Fibroblast of gingiva (primary cell): Measurements from ENCODE around the gene TSPAN15.

ENCODE experiments used
- DNase-seq: peaks from one replicate; pipeline ENCODE4 v3.0.0-alpha.2; 2011; ENCODE audit warnings: low read depth

Gene TSPAN15

DNA sequence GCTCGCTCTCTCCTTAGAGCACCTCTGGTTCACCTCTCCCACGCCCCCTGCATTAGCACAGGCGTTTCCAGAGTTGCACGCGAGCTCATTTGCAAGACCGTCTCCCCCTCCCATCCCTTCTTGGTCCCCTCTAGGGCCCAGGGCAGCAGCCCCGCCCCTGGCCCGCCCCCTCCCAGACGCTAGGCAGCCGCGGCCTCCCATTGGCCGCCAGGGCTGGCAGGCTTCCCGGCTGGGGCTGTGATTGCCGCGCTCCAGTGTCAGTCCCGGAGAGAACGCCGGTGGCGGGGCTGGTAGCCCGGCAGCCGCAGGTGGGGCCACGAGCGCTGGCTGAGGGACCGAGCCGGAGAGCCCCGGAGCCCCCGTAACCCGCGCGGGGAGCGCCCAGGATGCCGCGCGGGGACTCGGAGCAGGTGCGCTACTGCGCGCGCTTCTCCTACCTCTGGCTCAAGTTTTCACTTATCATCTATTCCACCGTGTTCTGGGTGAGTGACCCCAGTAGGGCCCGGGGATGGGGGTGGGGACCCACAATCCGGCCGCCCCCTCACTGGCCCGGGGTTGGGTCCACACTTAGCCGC, at the start of gene TSPAN15:
TSPAN15 (plus strand) TSS at position 257 of the 575 bp plus-strand sequence; CDS start at position 387, 130 bp downstream.
- DNase-seq: peak; percentile 50

DNA sequence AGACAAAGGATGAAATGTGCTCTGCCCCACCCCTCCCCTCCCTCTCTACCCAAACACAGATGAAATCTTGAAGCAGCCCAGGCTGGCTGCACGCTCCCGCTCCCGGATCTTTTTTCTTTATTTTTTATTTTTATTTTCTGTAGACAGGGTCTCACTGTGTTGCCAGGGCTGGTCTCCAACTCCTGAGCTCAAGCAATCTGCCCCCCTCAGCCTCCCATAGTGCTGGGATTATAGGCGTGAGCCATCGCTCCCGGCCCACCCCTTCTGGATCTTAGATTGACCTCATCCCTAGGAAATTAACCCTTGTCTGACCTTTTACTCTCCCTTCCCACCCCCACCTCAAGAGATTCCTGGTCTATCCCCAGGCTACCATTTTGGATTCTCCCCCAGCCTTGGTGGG, 48.9 kb upstream of the TSPAN15 start:
- no peak for DNase-seq

DNA sequence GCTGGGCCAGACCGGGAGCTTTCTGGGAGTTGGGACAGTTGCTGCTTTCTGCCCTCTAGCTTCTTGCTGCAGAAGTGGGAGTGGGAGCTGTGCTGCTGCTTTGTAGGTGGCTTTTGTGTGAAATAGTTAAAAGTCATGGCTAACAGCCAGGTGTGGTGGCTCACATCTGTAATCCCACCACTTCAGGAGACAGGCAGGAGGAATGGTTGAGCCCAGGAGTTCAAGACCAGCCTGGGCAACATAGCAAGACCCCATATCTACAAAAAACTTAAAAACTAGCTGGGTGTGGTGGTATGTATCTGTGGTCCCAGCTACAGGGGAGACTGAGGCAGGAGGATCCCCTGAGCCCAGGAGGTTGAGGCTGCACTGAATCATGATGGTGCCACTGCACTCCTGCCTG, 48.2 kb upstream of the TSPAN15 start:
- no peak for DNase-seq

DNA sequence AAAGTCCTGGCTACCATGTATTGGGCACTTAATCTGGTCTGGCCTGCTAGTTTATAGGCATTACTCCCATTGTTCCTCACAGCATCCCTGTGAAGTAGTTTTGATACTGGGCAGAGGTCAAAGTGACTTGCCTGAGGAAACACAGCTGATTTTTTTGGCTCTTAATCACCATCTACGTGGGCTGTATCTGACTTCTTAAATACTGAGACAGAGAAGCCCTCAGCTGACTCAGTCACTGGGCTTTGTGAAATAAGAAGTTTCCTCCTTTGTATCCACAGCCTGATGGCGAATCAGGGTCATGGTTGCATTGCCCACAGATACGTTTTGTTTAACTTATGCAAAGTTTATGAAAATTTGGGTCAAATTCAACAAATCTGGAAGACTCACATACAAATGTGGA, 47.7 kb upstream of the TSPAN15 start:
- peak; percentile 48 for DNase-seq

DNA sequence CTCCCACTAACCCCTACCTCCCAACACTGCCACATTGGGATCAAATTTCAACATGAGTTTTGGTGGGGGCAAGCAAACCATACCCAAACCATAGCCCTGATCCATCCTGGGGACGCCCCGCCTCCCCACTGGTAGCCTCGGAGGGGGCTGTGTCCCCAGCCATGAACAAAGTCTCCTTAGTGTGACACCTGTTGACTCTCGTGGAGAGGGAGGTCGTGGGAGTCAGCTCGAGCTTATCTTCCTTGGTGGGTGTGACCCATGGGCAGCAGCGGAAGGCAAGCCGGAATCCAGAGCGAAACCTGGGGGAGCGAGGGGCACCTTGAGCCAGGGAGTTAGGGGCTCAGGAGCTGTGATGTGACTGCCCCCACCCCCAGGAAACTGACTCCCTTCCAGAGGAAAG, 46.5 kb upstream of the TSPAN15 start:
- DNase-seq: no peak

DNA sequence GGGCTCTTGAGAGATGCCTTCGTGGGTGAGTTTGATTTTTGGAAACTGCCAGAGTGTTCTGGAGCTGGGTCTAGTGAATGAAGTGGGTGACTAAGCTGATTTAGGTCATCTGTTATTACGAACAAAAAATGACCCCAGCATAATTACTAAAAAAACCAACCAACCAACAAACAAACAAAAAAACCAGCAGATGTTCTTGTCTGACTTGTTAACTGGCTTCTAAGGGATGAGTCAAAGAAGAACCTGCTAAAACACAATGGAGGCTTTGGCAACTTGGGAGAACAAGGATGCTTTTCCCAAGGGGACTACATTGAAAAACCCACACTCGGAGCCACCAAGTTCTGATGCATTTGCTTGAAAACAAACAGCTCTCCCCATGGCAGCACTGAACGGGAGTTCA, 46.0 kb upstream of the TSPAN15 start:
- peak; percentile 49 for DNase-seq

DNA sequence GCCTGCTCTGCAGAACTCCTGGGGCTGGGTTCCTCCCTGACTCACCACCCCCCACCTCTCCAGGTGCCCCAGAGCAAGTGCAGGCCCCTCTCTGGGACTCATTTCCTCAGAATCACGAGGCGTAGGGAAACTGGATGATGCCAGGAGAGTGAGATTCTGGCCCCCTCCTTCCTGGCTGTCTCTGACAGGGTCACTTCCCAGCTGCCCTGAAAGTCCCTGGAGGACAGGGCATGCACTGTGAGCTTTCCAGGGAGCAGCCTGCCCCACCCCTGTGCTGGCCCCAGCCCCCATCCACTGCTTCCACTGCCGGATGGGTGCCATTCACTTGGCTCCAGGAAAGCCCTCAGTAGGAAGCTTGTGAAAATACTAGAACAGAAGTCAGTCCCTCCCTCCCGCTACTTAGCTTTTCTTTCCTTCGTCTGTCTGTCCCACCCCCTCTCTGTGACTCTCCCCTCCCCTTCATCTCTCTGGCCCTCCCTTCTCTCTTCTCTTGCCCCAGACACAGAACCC, 44.9 kb upstream of the TSPAN15 start:
- peak; percentile 23 for DNase-seq

DNA sequence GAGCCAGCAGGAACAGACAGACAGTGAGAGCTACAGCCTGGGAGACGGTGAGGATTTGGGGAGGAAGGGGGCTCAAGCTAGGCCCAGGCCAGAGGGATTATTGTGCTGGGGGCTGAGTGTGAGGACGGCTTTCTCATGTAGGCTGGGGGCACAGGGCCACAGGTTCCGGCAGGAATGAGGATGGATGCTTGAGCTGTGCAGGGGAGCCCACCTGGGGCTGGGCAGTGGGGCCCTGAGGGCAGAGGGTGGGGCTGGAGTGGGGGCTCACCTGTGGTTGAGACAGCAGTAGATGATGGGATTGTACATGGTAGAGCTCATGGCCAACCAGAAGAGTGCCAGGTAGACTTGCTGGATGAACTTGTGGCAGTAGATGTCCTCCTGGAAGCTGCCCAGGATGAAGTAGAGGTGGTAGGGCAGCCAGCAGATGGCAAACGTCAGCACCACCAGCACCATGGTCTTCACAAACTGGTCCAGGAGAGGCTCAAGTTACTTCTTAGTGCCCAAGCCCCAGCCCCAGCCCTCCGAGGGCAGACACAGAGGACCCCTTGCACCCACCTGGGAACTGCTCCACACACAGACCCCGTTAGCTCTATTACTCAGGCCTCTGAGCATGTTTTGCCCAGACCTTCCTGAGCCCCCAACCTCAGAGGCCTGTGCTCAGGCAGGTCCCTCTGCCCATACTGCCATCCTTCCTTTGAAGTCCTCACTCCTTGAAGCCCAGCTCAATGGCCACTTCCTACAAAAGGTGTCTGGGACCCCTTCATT, 44.3 kb upstream of the TSPAN15 start:
- DNase-seq: no peak

DNA sequence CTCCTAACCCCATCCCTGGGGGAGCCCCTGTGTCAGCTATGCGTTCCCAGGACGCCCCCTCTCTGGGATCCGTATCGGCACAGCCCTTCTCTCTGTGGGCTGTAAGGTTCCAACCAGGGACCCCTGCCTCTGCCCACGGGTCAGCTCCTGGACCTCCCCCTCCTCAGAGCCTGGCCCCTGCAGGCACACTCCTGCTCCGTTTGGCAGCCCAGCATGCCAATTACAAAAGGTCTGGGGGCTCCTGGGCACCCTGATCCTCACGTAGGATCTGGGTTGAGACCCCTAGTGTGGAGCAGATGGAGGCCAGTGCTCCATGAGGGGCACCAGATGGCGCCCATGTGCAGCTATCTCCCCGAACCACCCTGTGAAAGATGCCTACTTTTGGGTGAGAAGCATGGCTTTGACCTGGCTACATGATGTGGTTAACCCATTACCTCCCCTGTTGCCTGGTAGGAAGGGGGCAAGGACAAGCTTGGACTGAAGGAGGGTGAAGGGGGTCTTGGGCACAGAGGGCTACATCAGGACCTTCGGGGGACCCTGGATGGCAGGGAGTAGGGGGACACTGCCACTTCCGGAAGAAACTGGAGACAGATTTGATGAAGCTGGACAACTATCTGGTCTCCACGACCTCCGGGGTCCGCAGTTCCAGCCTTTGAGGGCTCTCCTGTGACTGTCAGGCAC, 43.5 kb upstream of the TSPAN15 start:
- no peak for DNase-seq

DNA sequence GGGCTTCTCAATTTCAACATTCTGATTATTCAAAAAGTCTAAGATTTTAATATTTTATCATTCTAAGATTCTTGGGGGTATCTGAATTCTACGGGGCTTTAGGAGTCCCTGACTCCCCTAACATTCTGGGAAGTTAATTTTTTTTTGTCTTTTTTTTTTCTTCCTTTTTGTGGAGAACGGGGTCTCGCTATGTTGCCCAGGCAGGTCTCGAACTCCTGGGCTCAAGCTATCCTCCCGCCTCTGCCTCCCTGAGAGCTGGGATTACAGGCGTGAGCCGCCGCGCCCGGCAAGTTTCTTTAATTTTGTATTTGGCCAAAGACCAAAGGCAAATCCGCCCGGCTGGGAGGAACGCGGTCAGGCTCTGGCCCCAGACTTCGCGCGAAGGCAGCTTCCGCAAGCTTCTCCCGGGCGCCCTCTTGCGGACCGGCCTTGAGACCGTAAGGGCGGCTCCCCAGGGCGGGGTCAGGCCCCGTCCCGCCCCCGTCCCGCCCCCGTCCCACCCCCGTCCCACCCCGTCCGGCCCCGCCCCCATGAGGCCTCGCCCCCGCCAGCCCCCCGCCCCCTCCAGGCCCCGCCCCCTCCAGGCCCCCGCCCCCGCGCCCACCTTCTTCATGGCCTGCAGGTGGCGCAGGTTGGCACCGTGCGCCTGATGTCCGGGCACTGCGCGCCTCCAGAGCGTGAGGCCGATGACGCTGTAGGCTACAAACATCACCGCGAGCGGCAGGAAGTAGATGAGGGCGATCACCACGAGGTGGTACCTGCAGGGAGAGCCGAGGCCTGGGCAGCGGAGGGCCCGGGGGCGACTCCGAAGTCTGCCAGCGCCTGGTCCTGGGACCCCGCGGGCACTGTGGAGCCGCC, 42.7 kb upstream of the TSPAN15 start:
- DNase-seq: peak; percentile 94

DNA sequence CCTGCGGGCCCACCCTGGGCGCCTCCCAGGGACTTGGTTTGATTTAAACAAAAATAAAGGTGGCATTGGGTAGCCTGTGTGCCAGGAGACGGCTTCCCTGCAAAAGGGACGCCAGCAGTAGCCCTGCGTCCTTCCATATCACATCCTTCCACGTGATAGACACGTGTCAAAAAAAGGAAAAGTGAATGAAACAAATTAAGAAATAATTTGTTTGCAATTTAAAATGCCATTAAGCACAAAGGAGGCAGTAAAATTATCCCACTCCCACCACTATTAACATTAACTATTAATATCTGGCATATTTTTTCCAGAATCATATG, 42.1 kb upstream of the TSPAN15 start:
- DNase-seq: no peak

DNA sequence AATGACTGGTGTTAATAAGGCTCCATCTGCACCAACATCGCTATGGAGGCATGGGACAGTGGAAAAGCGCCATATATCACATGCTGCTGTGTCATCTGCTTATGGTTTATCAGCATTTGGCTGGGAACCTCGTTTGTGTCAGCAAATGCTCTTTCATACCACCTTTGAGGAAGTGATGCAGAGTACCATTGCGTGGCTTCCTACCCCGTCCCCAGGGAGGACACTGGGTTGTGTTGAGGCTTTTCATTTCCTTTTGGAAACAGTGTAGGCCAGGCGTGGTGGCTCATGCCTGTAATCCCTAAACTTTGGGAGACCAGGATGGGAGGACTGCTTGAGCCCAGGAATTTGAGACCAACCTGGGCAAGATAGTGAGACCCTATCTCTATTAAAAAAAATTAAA, 41.3 kb upstream of the TSPAN15 start:
- DNase-seq: peak; percentile 49

DNA sequence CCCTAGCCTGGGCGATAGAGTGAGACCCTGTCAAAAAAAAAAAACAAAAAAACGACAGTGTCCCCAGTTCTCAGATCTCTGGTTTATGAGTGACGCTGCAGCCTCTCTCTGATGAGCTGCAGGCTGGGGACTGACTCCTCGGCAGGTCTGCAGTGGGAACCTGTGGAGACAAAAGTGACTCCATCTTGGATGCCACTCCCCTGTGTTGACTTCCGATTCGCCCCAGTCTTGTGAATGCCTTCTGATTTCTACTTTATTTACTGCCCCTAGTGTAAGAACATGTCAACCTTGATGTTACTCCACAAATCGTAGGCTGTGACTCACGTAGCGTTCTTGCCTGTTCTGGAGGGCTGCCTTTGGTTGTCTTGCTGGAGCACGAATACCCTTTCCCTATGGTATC, 40.8 kb upstream of the TSPAN15 start:
- DNase-seq: no peak

DNA sequence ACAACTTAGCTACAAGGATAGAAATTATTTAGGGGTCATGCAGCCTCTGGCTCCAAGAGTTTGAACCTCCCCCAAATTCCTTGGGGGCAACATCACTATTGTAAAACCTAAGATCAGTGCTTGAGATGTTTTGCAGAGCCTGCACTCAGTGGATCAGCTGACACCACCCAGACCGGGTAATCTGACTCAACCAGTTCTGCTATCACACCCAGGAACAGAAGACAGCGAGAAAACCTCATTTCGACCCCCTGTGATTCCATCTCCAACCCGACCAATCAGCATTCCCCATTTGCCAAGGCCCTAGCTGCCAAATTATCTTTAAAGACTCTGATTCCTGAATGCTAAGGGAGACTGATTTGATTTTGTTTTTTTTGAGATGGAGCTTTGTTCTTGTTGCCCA, 39.8 kb upstream of the TSPAN15 start:
- no peak for DNase-seq

DNA sequence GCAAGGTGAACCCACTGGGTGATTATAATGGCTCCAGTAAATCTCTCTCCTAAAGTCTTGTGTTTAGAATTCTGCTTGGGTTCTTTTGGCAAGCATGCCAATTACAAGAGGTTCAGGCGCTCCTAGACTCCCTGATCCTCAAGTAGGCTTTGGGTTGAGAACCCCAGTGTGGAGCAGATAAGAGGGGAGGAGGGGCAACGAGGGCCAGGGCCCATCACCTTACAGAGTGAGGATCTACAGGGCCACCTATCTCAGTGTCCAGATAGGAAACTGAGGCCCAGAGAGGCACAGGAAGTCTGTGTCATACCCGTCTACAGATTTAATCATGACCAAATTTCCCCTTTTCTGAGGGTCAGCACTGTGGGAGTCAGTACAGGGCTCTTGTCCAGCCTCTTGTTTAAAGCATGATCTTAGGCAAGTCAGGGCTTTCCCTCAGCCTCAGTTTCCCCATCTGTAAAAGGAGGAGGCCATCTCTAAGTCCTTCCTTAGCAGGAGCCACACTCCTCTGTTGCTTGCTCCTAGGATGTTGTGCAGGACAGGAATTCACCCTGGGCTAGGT, 39.0 kb upstream of the TSPAN15 start:
- DNase-seq: no peak

DNA sequence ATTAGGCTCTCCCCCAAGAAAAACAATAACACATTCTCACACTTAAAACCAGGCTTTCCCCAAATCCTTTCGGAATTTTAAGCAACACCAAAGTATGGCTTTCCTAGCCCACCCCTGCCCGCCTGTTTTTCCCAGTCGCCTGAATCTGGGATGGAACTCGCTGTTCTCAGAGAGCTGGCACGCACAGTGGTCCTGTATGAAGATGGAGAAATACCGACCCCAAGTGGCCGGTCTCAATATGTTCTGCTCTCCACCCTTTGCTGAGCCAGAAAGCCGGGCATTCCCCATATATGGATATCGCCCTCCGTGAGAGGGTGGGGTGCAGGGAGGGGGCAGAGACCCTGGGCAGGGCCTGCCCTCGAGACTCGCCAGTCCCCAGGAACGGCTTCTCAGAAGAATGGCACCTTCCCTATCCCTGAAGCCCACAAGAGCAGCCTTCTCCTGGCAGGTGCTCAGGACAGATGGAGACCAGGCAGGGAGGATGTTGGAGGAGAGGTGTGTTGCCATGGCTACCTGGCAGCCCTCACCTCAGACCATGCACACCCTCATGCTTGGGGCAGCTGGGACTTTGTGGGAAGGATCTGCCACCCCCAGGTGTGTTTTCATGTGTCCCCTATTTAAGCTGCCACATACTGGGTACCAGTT, 37.9 kb upstream of the TSPAN15 start:
- peak; percentile 56 for DNase-seq

DNA sequence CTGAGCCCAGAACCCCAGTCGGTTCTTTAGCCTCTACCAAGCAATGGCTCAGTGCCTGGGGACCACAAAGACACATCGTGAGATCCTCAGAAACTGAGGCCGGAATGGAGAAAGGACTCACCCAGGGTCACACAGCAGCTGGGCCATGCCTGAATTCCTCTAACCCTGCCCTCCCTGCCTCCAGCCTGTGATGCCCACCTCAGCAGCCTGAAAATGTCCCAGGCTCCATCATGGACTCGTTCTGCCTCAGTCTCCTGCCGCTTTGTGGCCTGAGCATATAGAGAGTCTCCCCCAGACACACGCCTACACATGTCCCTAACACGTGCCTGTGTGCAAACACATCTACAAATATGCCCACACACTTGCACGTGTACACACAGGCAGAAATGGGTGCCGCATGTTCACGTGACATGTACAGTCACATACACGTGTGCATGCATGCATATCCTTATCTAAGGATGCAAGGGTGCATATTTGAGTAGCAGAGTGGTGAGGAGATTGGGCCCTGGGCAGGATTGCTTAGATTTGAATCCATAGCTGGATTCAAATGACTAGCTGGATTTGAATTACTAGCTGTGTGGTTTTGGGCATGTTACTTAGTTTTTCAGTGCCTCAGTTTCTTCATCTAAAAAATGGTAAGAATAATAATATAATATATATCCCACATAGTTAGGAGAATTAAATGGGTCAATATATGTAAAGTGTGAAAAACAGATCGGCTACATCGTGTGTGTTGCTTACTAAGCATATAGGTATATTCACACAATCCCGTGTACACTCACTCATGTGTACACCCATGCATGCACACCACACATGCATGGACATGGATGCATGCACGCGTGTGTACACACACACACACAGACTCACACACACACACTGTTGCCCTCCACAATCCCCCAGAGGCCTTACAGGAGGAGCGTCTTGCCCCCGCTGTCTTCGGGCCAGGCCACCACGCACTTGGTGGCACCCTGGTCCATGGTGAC, 36.9 kb upstream of the TSPAN15 start:
- DNase-seq: no peak

DNA sequence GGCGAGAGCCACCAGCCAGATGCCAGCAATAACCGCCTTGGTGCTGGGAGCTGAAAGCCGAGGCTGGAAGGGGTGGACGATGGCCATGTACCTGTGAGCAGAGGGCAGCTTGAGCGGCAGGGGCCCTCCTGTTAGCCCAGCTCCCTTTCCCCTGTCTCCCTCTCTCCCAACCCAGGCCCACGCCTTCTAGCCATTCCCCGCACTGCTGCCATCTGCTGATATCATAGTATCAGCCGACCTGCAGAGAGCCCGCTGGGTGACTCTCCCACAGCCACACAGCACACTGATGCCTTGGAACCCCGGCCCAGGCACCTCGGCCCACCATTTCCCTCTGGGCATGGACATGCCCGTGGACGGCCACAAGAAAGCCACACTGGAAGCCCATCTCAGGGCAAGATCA, 36.2 kb upstream of the TSPAN15 start:
- no peak for DNase-seq

DNA sequence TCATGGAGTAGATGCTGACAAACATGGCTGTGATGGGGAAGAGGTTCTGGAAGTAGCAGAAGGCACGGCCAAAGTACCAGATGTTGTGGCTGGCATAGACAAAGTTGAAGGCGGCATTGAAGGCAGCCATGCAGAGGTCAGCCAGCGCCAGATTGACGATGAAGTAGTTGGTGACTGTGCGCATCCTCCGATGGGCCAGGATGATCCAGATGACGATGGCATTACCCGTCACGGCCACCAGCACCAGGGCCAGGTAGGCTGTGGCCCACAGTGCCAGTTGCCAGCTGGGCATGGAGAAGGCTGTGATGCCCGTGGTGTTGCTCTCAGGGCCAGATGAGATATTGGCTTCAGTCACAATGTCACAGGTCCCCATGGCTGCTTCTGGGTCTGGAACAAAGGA, 35.3 kb upstream of the TSPAN15 start:
- DNase-seq: no peak

DNA sequence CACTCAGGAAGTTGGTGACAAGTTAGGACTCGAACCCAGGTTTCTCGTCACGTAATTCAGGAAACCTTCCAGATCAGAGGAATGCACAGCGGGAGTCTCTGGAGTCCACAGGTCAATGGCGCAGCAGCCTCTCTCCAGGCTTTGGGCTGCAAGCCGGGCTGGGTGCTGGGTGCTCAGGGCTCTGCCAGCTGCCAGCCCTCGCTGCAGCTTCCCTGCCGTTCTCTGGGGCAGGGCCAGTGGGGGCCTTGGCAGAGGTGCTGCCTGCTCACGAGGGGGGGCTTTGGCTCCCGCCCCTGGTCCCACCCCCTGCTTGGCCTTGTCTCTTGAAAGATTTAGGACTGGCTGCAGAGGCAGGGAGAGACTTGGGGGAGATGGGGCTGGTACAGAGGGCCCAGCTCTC, 34.6 kb upstream of the TSPAN15 start, which contains the start of gene TACR2:
TACR2 (minus strand) TSS at position 224 of the 400 bp plus-strand sequence. CDS start 595 bp downstream, outside the sequence.
- no peak for DNase-seq
